GM19463 (cell line): ENCODE results near the gene ACP3.
"Not testable (repeated sequence)": the region's sequence is repeated elsewhere in the genome, so short reads cannot be mapped to it uniquely, and the experiment has no call there.

ENCODE experiments used
- ATAC-seq: cut with Tn5 transposase; IDR thresholded peaks from one replicate; pipeline ENCODE4 v1.9.1; 2021; ENCODE audit warnings: mild to moderate bottlenecking, moderate library complexity; ENCODE audit not compliant: unreplicated experiment

ACP3 gene, protein sequence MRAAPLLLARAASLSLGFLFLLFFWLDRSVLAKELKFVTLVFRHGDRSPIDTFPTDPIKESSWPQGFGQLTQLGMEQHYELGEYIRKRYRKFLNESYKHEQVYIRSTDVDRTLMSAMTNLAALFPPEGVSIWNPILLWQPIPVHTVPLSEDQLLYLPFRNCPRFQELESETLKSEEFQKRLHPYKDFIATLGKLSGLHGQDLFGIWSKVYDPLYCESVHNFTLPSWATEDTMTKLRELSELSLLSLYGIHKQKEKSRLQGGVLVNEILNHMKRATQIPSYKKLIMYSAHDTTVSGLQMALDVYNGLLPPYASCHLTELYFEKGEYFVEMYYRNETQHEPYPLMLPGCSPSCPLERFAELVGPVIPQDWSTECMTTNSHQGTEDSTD

DNA sequence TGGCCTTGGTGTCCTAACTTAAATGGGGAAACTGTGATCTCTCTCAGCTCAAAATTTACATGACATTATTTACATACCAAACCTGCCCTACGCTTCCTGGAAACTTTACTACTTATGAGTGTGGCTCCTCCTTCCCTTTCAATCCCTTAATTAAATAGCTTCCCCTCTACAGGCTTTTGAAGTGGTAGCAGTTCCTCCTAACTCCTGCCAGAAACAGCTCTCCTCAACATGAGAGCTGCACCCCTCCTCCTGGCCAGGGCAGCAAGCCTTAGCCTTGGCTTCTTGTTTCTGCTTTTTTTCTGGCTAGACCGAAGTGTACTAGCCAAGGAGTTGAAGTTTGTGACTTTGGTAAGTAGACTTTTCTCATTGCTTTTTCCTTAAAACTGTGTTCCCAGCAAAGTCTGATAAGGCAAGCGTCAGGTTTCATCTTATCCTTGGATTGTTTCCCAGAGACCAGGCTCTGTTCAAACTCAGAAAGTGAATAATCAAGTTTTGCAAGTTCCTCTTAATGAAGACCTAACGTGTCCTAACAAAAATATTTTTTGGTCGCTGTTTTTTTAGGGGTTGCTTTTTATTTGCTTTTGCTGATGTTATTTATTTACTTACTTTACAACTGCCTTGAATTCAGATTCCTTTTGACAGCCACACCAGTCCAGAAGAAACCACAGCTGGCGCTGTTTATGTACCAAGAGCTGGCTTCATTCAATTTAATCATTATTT is at the start of gene ACP3:
Gene ACP3 (plus strand): TSS at position 179 of the 720 bp plus-strand sequence. CDS start 50 bp downstream, at position 229.
- peak; percentile 80 for ATAC-seq

DNA sequence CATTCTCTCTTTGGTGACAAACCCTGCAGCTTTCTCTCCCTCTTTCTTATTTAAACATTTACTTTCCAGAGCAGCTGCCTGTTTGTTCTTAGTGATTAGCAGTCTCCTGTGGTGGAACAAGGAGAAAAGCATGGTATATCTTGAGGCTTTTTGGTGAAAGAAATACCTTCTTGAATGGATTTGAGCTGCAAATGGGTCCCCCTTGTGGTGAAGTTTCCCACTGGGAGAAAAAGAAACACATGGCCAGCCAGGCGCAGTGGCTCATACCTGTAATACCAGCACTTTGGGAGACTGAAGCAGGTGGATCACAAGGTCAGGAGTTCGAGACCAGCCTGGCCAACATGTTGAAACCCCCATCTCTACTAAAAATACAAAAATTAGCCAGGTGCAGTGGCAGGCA is 48.3 kb upstream of the ACP3 start:
- ATAC-seq = no peak

DNA sequence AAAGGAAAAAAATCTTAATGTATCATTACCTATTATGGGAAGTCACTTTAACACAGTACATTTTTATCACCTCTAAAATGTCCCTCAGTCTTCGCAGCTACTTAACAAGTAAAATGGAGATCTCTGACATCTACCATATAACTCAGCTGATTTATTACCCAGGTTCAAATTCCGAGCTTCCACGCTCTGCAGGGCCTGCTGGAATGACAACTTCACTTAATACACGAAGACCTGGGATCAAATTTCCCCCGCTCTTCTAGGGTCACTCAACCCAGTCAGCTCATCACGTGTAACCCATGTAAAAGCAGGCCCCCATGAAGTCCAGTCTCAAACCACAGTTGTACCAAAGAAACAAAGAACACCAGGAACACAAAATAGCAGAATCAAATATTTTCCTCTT is 44.2 kb upstream of the ACP3 start:
- no peak for ATAC-seq

DNA sequence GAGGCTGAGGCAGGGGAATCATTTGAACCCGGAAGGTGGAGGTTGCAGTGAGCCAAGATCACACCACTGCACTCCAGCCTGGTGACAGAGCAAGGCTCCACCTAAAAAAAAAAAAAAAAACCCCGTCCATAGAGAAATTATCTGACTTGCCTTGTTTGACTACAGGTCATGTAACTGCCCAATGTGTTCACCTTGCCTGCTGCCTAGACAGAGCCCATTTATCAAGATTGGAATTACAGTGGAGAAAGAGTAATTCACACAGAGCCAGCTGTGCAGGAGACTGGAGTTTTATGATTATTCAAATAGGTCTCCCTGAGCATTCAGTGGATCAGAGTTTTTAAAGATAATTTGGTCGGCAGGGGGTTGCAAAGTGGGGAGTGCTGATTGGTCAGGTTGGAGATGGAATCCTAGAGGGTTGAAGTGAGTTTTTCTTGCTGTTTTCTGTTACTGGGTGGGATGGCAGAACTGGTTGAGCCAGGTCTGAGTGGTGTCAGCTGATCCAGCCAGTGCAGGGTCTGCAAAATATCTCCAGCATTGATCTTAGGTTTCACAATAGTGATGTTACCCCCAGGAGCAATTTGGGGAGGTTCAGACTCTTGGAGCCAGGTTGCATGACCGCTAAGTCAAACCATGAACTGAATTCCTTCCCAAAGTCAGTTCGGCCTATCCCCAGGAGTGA is 40.8 kb upstream of the ACP3 start:
- no peak for ATAC-seq

DNA sequence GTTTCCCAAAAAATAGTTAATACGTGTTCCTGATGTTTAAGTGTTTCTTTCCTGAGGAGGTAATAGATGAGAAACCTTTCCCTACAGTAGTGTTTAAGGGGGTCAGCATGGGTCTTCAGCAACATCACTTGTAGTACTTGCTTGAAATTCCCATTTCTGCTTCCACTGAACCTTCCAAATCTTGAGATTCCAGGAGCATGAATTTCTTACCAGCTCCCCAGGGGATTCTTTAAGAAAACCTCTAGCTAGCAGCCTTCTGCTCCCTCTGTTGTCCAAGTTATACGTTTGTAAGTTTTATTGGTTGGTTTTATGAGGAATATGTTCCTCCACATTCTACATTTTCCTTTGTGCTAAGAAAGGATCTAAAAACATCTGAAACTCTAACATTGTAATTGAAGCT is 38.2 kb upstream of the ACP3 start:
- no peak for ATAC-seq

DNA sequence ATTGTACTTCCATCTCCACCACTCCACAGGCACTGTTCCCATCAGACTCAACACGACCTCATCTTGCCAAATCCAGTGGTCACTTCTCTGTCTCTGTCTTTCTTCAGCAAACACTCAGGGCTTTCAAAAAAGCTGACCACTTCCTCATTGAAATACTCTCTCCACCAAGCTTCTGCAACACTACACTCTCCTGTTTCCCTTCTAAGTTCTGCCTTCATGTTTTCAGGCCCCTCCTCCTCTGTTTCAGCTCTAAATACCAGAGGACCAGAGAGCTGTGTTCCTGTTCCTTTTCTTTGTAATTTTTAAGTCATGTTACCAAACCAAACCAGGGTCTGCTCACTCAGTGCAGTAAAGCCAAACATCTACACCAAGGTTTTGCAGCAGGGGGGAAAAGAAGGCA is 33.8 kb upstream of the ACP3 start:
- ATAC-seq = no peak

DNA sequence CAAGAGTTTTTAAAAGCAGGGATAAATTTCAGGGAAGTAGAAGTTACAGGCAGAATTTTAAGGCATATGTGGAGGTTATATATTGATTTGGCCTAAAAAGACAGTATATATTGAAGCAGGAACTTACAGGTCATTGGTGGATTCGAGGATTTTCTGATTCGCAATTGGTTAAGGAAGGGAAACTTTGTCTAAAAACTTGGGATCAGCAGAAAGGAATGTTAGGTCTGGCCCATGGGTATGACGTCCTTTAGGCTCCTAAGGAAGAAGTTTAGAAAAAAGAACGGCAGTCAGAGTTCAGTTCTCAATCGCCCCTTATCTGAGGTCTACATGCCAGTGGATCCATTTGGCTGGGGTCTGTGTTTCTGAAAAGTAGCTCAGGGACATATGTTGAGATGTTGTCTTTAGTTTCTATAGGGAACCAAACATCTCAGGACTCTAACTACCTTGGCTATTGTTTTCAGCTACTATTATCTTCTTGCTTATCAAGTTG is 33.2 kb upstream of the ACP3 start:
- ATAC-seq = no peak

DNA sequence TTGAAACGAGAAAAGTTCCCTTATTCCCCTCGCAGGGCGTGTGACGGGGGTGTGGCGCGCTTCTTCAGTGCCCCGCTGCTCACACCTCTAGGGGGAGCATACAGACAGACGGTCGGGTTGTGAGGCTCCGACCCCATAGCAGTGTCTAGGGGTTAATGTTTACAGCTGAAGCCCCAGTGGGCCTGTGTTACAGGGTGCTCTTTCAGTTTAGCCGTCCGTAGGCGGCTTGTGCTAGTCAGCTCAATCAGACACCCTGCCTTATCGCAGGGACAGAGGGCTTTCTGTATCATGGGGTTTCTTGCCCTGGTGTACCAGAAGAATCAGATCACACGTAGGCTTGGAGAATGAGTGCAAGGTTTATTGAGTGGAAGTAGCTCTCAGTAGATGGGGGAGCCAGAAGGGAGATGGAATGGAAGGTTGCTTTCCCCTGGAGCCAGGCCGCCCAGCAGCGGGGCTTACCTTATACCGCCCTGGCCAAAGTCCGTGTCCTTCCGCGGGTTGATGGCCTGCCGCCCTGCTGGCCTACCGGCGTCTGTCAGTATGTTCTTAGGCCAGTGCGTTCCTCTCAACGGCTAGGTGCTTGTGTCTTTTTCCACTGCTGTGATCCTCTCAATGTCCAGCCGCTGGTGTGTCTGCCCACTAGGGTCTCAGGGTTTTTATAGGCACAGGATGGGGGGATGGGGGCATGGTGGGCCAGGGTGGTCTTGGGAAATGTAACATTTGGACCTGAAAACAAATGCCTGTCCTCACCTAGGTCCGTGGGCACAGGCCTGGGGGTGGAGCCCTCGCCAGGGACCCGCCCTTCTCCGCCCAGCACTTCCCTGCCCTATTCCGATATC is 32.2 kb upstream of the ACP3 start:
- no peak for ATAC-seq

GRCh38 chr3:132285620-132285945 is 31.6 kb upstream of the ACP3 start:
- no peak for ATAC-seq

GRCh38 chr3:132286035-132286434 is 31.2 kb upstream of the ACP3 start:
- no peak for ATAC-seq

DNA sequence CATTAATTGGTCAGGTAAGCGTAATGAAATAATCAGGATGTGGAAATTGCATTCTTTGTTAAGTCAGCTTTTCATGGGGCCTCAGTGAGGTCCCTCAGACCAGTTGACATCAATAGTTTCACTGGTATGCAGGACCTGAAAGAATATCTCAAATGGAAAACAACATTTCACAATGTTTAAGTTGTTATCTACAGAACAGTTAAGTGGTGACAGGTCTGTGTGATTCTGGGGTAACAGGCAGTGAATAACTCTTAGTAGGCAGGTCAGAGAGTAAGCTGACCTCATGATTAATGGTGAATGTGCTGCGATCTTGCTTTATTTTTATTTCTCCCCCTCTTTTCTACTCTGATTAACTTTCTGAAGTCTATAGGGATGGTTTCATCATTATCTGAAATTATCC is 28.9 kb upstream of the ACP3 start:
- no peak for ATAC-seq

DNA sequence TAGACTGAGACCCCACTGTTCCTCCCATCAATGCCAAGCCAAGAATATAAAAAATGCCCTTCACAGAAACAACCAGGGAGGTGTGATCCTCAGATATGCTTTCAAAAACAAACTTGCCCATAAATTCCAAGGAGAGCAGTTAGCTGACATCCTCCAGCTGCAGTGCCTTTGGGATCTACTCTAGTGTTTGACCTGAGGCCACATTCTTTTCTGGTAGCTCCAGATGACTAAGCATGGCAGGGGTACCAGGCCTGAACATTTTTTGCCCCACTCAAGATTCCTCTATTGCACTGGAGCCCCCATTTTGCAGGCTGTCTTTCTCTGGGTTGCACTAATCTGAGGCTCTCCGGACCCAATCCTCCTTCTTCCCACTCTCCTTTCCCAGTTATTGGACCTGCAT is 27.9 kb upstream of the ACP3 start:
- ATAC-seq = no peak

- ATAC-seq = no peak
Observed at GRCh38 chr3:132290833-132291232, 26.4 kb upstream of the ACP3 start.

DNA sequence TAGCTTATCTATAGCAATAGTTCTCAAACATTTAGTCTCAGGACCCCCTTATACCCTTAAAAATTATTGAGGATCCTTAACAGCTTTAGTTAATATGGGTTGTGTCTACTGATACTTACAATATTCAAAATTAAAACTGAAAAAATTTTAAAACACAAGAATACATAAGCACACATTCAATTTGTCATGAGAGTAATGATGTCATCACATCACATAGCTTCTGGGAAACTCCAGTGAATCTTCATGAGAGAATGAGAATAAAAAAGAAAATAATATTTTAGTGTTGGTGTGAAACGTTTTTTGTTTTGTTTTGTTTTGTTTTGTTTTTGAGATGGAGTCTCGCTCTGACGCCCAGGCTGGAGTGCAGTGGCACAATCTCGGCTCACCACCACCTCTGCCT is 25.2 kb upstream of the ACP3 start:
- ATAC-seq = no peak

GRCh38 chr3:132293251-132293650 is 24.0 kb upstream of the ACP3 start:
- ATAC-seq = no peak

DNA sequence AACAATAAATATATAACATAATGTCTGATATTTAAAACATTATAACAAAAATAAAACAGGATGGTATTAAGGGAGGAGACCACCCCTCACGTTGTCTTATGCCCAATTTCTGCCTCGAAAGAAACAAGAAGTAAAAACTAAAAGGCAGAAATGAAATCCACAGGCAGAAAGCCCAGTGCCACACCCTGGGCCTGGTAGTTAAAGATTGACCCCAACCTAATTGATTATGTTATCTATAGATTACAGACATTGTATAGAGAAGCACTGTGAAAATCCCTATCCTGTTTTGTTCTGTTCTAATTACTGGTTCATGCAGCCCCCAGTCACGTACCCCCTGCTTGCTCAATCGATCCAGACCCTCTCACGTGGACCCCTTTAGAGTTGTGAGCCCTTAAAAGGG is 22.3 kb upstream of the ACP3 start:
- no peak for ATAC-seq

DNA sequence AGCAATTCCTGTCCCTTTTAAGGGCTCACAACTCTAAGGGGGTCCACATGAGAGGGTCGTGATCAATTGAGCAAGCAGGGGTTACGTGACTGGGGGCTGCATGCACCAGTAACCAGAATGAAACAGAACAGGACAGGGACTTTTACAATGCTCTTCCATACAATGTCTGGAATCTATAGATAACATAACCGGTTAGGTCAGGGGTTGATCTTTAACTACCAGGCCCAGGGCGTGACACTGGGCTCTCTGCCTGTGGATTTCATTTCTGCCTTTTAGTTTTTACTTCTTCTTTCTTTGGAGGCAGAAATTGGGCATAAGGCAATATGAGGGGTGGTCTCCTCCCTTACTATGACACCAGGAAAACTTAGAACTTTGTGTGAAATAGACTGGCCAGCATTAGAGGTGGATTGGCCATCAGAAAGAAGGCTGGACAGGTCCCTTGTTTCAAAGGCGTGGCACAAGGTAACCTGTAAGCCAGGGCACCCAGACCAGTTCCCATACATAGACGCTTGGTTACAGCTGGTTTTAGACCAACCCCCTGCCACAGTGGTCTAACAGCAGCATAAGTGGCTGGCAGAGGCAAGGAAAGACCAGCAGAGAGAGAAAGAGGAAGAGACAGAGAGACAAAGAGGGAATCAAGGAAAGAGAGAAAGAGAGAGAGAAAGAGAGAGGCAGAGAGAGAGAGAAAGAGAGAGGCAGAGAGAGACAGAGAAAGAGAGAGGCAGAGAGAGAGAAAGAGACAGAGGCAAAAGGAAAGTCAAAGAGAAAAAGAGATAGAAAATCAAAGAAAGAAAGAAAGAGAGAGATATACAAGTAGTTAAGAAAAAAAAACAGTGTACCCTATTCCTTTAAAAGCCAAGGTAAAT is 13.6 kb upstream of the ACP3 start:
- not testable (repeated sequence) for ATAC-seq

DNA sequence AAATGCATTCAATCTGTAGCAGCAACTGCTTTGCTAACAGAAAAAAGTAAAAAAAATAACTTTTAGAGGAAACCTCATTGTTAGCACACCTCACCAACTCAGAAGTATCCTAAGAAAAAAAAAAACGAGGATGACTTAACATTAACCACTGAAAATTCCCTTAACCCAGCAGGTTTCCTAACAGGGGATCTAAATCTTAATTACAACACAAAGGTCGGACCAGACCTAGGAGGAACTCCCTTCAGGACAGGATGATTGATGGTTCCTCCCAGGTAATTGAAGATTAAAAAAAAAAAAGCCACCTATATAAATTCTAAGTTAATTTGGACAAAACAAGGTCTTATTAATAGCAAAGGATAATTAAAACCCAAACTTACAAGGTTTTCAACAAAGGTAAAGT is 12.9 kb upstream of the ACP3 start:
- not testable (repeated sequence) for ATAC-seq

- not testable (repeated sequence) for ATAC-seq
Observed at GRCh38 chr3:132310057-132310456, 7.2 kb upstream of the ACP3 start.

- ATAC-seq = no peak
Observed at GRCh38 chr3:132311316-132311715, 5.9 kb upstream of the ACP3 start.
